ENCODE results near the gene VSTM2L. TPM values are rescaled to one million over a fixed set of nuclear protein-coding genes. Genes with fewer than 3 reads are reported as not detected.

VSTM2L gene
- total and polyA plus RNA-seq, 12 donors: 1.8 to 17.2 (median 8.9) TPM

DNA sequence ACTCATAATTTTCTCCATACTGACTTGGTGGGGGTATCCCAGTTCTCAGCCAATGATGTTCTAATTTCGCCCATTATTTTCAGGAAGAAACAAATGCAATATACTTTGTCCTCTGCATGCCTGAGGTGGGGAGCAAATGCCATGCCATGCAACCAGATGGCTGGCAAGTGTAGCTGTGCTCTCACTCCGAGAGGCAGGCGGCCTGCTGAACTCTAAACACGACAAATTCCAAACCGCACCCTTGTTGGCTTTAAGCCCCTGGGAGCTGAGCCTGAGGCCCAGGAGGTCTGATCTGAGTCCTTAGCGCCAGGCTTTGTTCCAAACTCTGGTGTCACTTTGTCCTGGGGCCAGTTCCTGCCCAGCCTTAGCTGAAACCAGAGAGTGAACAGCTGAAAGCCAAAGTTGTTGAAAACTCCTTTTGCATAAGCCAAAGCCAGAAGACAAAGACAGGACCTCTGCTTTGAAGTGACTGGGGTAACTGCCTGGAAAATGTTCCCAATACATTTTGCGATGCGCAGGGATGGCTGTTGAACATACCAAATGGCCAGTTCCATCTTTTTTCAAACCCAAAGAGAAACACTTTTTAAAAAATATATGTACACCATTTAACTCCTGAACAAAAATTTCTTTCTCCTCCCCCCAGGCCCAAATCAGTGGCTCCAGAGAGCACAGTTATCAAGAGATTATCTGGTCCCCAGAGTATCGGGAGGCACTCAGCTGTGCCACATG lies 84.1 kb downstream of the VSTM2L start:
- no peak overlapping the region for H3K4me3 ChIP-seq
- no peaks in the 10 kb centered on the region for H3K27me3 ChIP-seq
- intact Hi-C loops (cut with DNase I): loop anchor here in 3 of 10 donors (2.0 to 10.0 kb wide), 3 partner anchors 85 to 292 kb away; partner anchors contain the start of genes VSTM2L (in 2 of the 3) and CTNNBL1 (in 1 of the 3)
- peak overlapping the region; percentile 54 to 88 (median 80) for H3K27ac ChIP-seq
- WGBS, 2 donors: 35 to 43% methylated on average over 9 of the region's 9 CpGs
- peak; percentile 67 to 84 (median 74) for ATAC-seq
- H3K9me3 ChIP-seq: no peaks in the 10 kb centered on the region
- TF ChIP-seq, protein P1, sequence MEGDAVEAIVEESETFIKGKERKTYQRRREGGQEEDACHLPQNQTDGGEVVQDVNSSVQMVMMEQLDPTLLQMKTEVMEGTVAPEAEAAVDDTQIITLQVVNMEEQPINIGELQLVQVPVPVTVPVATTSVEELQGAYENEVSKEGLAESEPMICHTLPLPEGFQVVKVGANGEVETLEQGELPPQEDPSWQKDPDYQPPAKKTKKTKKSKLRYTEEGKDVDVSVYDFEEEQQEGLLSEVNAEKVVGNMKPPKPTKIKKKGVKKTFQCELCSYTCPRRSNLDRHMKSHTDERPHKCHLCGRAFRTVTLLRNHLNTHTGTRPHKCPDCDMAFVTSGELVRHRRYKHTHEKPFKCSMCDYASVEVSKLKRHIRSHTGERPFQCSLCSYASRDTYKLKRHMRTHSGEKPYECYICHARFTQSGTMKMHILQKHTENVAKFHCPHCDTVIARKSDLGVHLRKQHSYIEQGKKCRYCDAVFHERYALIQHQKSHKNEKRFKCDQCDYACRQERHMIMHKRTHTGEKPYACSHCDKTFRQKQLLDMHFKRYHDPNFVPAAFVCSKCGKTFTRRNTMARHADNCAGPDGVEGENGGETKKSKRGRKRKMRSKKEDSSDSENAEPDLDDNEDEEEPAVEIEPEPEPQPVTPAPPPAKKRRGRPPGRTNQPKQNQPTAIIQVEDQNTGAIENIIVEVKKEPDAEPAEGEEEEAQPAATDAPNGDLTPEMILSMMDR (IDR thresholded peaks at IDR 0.05): no peak
- H3K36me3 ChIP-seq: peaks cover 0 to 55% (median 2%) of the 10 kb centered on the region in 9 donors
- peaks cover 41 to 83% (median 62%) of the 10 kb centered on the region in 9 donors for H3K4me1 ChIP-seq
- DNase-seq: peak; percentile 68 to 87

DNA sequence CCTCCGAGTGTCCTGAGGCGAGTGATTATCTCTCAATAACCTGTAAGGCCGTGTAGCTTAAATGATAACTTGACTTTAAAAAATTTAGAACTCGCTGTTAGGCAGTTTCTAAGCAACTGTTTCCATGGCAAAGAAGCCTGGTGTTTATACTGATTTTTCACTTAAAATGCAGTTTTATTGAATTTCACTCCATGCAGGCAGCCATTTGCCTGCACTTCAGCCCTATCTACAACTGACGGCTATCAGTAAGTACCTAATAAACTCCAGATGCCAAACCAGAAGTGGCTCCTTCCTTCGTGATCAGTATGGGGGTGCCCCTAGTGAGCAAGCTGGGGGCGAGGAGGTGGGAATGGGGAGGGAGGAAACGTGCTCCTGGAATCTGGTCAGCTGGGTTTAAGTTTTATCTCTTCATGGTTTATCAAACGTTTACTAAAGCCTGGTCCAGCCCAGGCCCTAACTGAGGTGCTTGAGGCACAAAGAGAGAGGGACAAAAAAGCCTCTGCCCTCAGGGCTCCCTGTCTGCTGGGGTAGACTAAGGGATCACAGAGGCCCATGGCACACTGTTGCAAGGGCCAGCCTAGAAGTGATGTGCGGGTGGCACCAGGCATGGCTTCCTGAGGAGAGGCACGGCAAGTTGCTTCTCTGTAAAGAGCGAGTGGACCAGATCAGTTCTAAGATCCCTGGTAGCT lies 84.8 kb downstream of the VSTM2L start:
- intact Hi-C loops (cut with DNase I): loop anchor here in 3 of 10 donors (2.0 to 10.0 kb wide), 3 partner anchors 85 to 293 kb away; partner anchors contain the start of genes VSTM2L (in 2 of the 3) and CTNNBL1 (in 1 of the 3)
- TF ChIP-seq, protein P1 (IDR thresholded peaks at IDR 0.05): no peak

DNA sequence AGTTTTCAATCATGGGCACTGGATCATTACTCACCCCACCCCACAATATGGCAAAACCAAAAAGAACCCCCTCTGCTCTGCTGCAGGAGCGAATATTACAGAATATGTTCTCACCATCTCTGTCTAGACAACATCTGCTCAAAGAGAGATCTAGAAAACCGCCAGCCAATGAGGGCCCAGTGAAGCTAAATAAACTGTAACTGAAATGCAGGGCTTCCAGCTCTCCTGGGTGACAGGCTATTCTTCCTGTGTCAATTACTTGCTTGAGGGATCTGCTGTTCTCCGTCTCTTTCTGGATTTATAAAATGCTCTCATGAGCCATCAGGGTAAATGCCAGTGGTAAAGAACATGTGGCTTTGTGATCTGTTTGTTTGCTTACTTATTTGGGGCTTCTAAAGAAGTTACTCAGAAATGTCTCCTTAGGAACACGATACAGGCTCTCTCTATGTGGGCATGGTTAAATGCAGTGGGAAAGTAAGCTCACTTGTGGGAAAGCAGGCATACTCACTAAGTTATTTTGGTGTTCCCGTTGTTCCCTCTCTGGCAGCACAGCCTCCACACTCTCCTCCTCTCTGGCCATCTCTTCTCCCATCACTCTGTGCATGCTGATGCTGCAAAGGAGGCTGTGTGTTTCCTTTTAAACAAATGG lies 85.5 kb downstream of the VSTM2L start:
- H3K4me3 ChIP-seq: no peak overlapping the region
- WGBS, 2 donors: 82 to 84% methylated on average over 5 of the region's 5 CpGs
- no peaks in the 10 kb centered on the region for H3K27me3 ChIP-seq
- no peak for ATAC-seq
- TF ChIP-seq, protein P1 (IDR thresholded peaks at IDR 0.05): no peak
- intact Hi-C loops (cut with DNase I): loop anchor here in 2 of 10 donors (5.0 to 10.0 kb wide), 2 partner anchors 86 to 294 kb away; partner anchors contain the start of genes VSTM2L (in 2 of the 2) and CTNNBL1 (in 1 of the 2)
- H3K9me3 ChIP-seq: no peaks in the 10 kb centered on the region
- H3K27ac ChIP-seq: peak overlapping the region; percentile 26 to 88 (median 80)
- H3K4me1 ChIP-seq: peaks cover 48 to 96% (median 74%) of the 10 kb centered on the region in 9 donors
- DNase-seq: no peak
- peaks cover 0 to 48% (median 0%) of the 10 kb centered on the region in 9 donors for H3K36me3 ChIP-seq

More for the DNA sequence above, 84.8 kb downstream of the VSTM2L start:
- Histone ChIP-seq H3K36me3 (peaks cover 0 to 55% (median 0%) of the 10 kb centered on the region in 9 donors), H3K27me3 (no peaks in the 10 kb centered on the region), H3K4me3 (no peak overlapping the region), H3K4me1 (peaks cover 48 to 90% (median 69%) of the 10 kb centered on the region in 9 donors), H3K9me3 (no peaks in the 10 kb centered on the region), H3K27ac (peak overlapping the region; percentile 54 to 88 (median 80))
- ATAC-seq (no peak), DNase-seq (no peak)
- 62 to 75% methylated on average over 12 of the region's 12 CpGs for WGBS, 2 donors
